Keratinocyte (primary cell): ENCODE results near the gene OSBPL8.

ENCODE experiments used
- CTCF ChIP-seq, 3 experiments: IDR thresholded peaks in 1 of 3; conservative IDR thresholded peaks in 1 of 3; optimal IDR thresholded peaks in 1 of 3; 2 replicates in 2 of 3; 3 replicates in 1 of 3; pipeline versions ENCODE3 to v1.5.1; 2011; ENCODE audit warnings: low read length in 3 of 3, mild to moderate bottlenecking in 3 of 3, moderate library complexity in 2 of 3, control low read depth in 1 of 3, inconsistent platforms in 1 of 3; ENCODE audit not compliant: insufficient read depth in 2 of 3; ENCODE audit errors: extremely low read depth in 1 of 3
- EZH2 ChIP-seq: IDR thresholded peaks from one replicate; pipeline ENCODE4 v1.6.1; 2012; ENCODE audit warnings: inconsistent platforms, mild to moderate bottlenecking, low read length, moderate library complexity

- TF ChIP-seq CTCF (optimal IDR thresholded peaks at IDR 0.05 in 1 of 3, IDR thresholded peaks at IDR 0.05 in 1 of 3, conservative IDR thresholded peaks at IDR 0.05 in 1 of 3; ENCODE audit: extremely low read depth in 1 of 3, insufficient read depth in 2 of 3, low read length in 3 of 3) (no peak), EZH2 (no peak)
Observed at GRCh38 chr12:76310110-76310509, 249.5 kb downstream of the OSBPL8 start.
